GM18508 (cell line): ENCODE results near the gene KPNA1.
"Not testable (repeated sequence)": the region's sequence is repeated elsewhere in the genome, so short reads cannot be mapped to it uniquely, and the experiment has no call there.

Experiments
- ATAC-seq: cut with Tn5 transposase; IDR thresholded peaks from one replicate; pipeline ENCODE4 v1.9.1; 2021; ENCODE audit warnings: moderate number of reproducible peaks; ENCODE audit not compliant: insufficient read depth, unreplicated experiment

The KPNA1 gene

GRCh38 chr3:122488262-122488973 lies 26.3 kb downstream of the KPNA1 start:
- no peak for ATAC-seq

- no peak for ATAC-seq
Measured at GRCh38 chr3:122484985-122485384, 29.8 kb downstream of the KPNA1 start.

- no peak for ATAC-seq
Measured at GRCh38 chr3:122481390-122481789, 33.3 kb downstream of the KPNA1 start.

GRCh38 chr3:122476532-122476931 lies 38.2 kb downstream of the KPNA1 start:
- no peak for ATAC-seq

GRCh38 chr3:122475316-122475715 lies 39.4 kb downstream of the KPNA1 start:
- ATAC-seq, result no peak

- ATAC-seq, result no peak
Measured at GRCh38 chr3:122469659-122470058, 45.1 kb downstream of the KPNA1 start.

- ATAC-seq, result no peak
Measured at GRCh38 chr3:122468896-122469533, 45.7 kb downstream of the KPNA1 start.

- ATAC-seq, result no peak
Measured at GRCh38 chr3:122466701-122467240, 48.0 kb downstream of the KPNA1 start.

- no peak for ATAC-seq
Measured at GRCh38 chr3:122464659-122465058, 50.1 kb downstream of the KPNA1 start.

GRCh38 chr3:122462406-122462805 lies 52.3 kb downstream of the KPNA1 start:
- no peak for ATAC-seq

GRCh38 chr3:122461806-122462205 lies 52.9 kb downstream of the KPNA1 start:
- no peak for ATAC-seq

- ATAC-seq, result no peak
Measured at GRCh38 chr3:122458992-122459391, 55.7 kb downstream of the KPNA1 start.

GRCh38 chr3:122457706-122458105 lies 57.0 kb downstream of the KPNA1 start:
- no peak for ATAC-seq

GRCh38 chr3:122456074-122456473 lies 58.7 kb downstream of the KPNA1 start:
- no peak for ATAC-seq

- ATAC-seq, result no peak
Measured at GRCh38 chr3:122451371-122451770, 63.4 kb downstream of the KPNA1 start.

- not testable (repeated sequence) for ATAC-seq
Measured at GRCh38 chr3:122448218-122448617, 66.5 kb downstream of the KPNA1 start.

GRCh38 chr3:122444491-122444887 lies 70.2 kb downstream of the KPNA1 start:
- not testable (repeated sequence) for ATAC-seq

- not testable (repeated sequence) for ATAC-seq
Measured at GRCh38 chr3:122443762-122444490, 70.8 kb downstream of the KPNA1 start.

- ATAC-seq, result no peak
Measured at GRCh38 chr3:122443090-122443489, 71.6 kb downstream of the KPNA1 start.

GRCh38 chr3:122435950-122436349 lies 78.8 kb downstream of the KPNA1 start:
- ATAC-seq, result no peak

GRCh38 chr3:122430371-122430770 lies 84.4 kb downstream of the KPNA1 start:
- no peak for ATAC-seq
